HEK293T (cell line): ENCODE results near the gene HIVEP3.

ENCODE experiments used
- CTCF ChIA-PET: fragments of 350-600 bp; formaldehyde crosslinking; extraction: SDS; loops from one replicate; lab custom pipeline; 2021; ENCODE audit warnings: antibody characterized with exemption, inconsistent platforms; lab: Yijun Ruan, JAX
- POLR2A ChIA-PET: fragments of 350-600 bp; formaldehyde crosslinking; extraction: SDS; loops from one replicate; lab custom pipeline; 2020; ENCODE audit warnings: antibody characterized with exemption, inconsistent platforms; lab: Yijun Ruan, JAX
- DNase-seq: peaks from one replicate; pipeline ENCODE4 v3.0.0; 2012; ENCODE audit warnings: mixed read lengths; ENCODE audit errors: extremely low spot score
- ARNT ChIP-seq: fragments of 450-650 bp; IDR thresholded peaks from 2 replicates; pipeline ENCODE4 v1.6.1; 2017; ENCODE audit warnings: mild to moderate bottlenecking
- BHLHE40 ChIP-seq: fragments of 450-650 bp; IDR thresholded peaks from 2 replicates; pipeline ENCODE4 v1.6.1; 2016; ENCODE audit warnings: mild to moderate bottlenecking, moderate library complexity, borderline replicate concordance
- CTBP1 ChIP-seq: fragments of 450-650 bp; IDR thresholded peaks from 2 replicates; pipeline ENCODE4 v1.6.1; 2016; ENCODE audit warnings: borderline replicate concordance
- ELF4 ChIP-seq: fragments of 450-650 bp; IDR thresholded peaks from 2 replicates; pipeline ENCODE4 v1.6.1; 2017; ENCODE audit warnings: antibody characterized with exemption
- FOXA1 ChIP-seq: fragments of 450-650 bp; IDR thresholded peaks from 2 replicates; pipeline ENCODE4 v1.6.1; 2016; ENCODE audit warnings: mild to moderate bottlenecking
- FOXK2 ChIP-seq: fragments of 450-650 bp; IDR thresholded peaks from 2 replicates; pipeline ENCODE4 v1.6.1; 2016; ENCODE audit warnings: mild to moderate bottlenecking
- FOXM1 ChIP-seq: fragments of 450-650 bp; IDR thresholded peaks from 2 replicates; pipeline ENCODE4 v1.6.1; 2017; ENCODE audit warnings: mild to moderate bottlenecking, borderline replicate concordance
- HDGF ChIP-seq: fragments of 450-650 bp; IDR thresholded peaks from 2 replicates; pipeline ENCODE4 v1.6.1; 2017; ENCODE audit warnings: antibody characterized with exemption, borderline replicate concordance
- L3MBTL2 ChIP-seq: fragments of 450-650 bp; conservative IDR thresholded peaks from 2 replicates; pipeline ENCODE4 v1.6.1; 2016; ENCODE audit warnings: mild to moderate bottlenecking
- LEF1 ChIP-seq: fragments of 450-650 bp; IDR thresholded peaks from 2 replicates; pipeline ENCODE4 v1.6.1; 2017; ENCODE audit warnings: mild to moderate bottlenecking, borderline replicate concordance
- NFRKB ChIP-seq: fragments of 450-650 bp; IDR thresholded peaks from 2 replicates; pipeline ENCODE4 v1.6.1; 2016; ENCODE audit warnings: mild to moderate bottlenecking, moderate library complexity
- PKNOX1 ChIP-seq: fragments of 450-650 bp; IDR thresholded peaks from 2 replicates; pipeline ENCODE4 v1.6.1; 2016
- SP1 ChIP-seq: fragments of 450-650 bp; IDR thresholded peaks from 2 replicates; pipeline ENCODE4 v1.6.1; 2017
- SUZ12 ChIP-seq: fragments of 450-650 bp; IDR thresholded peaks from 2 replicates; pipeline ENCODE4 v1.6.1; 2016; ENCODE audit warnings: mild to moderate bottlenecking
- TARDBP ChIP-seq: fragments of 450-650 bp; IDR thresholded peaks from 2 replicates; pipeline ENCODE4 v1.6.1; 2016
- ZNF384 ChIP-seq: fragments of 450-650 bp; IDR thresholded peaks from 2 replicates; pipeline ENCODE4 v1.6.1; 2016

The HIVEP3 gene

GRCh38 chr1:41866285-41866684 lies 52.4 kb downstream of the HIVEP3 start:
- TF ChIP-seq ARNT (no peak), PKNOX1 (no peak), LEF1 (no peak), FOXA1 (no peak), SP1 (no peak), BHLHE40 (no peak), ZNF384 (no peak)
- CTCF ChIA-PET = no interaction called here
- no peak for DNase-seq
- POLR2A ChIA-PET = interaction anchor here (1.1 kb wide), 1 partner anchor 169 kb away, joined by 3 read pairs; no protein-coding TSS in a partner anchor

GRCh38 chr1:41864471-41865040 lies 54.2 kb downstream of the HIVEP3 start:
- no peak for TF ChIP-seq ELF4
- no peak for TF ChIP-seq LEF1
- TF ChIP-seq FOXM1 = no peak
- TF ChIP-seq ZNF384 = no peak
- no peak for TF ChIP-seq CTBP1
- no peak for TF ChIP-seq TARDBP
- no peak for TF ChIP-seq SUZ12
- no peak for TF ChIP-seq PKNOX1
- TF ChIP-seq BHLHE40 = no peak
- no peak for TF ChIP-seq NFRKB
- TF ChIP-seq FOXA1 = no peak
- TF ChIP-seq FOXK2 = no peak
- TF ChIP-seq SP1 = no peak
- TF ChIP-seq L3MBTL2 = no peak
- TF ChIP-seq HDGF = no peak
- TF ChIP-seq ARNT = no peak
- no peak for DNase-seq
- CTCF ChIA-PET = interaction anchor here (0.6 to 1.1 kb wide), 2 partner anchors 27 to 53 kb away, joined by 3 to 4 read pairs; no protein-coding TSS in a partner anchor
- POLR2A ChIA-PET = no interaction called here

GRCh38 chr1:41863718-41864117 lies 55.0 kb downstream of the HIVEP3 start:
- no peak for DNase-seq

GRCh38 chr1:41862384-41863221 lies 56.1 kb downstream of the HIVEP3 start:
- DNase-seq = no peak
- ChIA-PET CTCF (interaction anchor here (0.7 to 1.8 kb wide), 3 partner anchors 50 to 311 kb away, joined by 3 read pairs; no protein-coding TSS in a partner anchor), POLR2A (no interaction called here)
- TF ChIP-seq BHLHE40 (no peak), FOXM1 (no peak), L3MBTL2 (no peak), ZNF384 (no peak), SP1 (no peak), LEF1 (no peak), ELF4 (no peak), ARNT (no peak), HDGF (no peak), FOXK2 (no peak)

More at GRCh38 chr1:41863718-41864117, 55.0 kb downstream of the HIVEP3 start:
- CTCF ChIA-PET = interaction anchor here (1.8 kb wide), 1 partner anchor 51 kb away, joined by 3 read pairs; no protein-coding TSS in a partner anchor
- TF ChIP-seq NFRKB (no peak), TARDBP (no peak), BHLHE40 (no peak), CTBP1 (no peak), SP1 (no peak), FOXA1 (no peak), FOXK2 (no peak)
- POLR2A ChIA-PET = no interaction called here

- ChIA-PET CTCF (interaction anchor here (0.7 to 1.1 kb wide), 2 partner anchors 53 to 312 kb away, joined by 3 read pairs; no protein-coding TSS in a partner anchor), POLR2A (no interaction called here)
- TF ChIP-seq ARNT = no peak
- no peak for TF ChIP-seq SP1
- no peak for TF ChIP-seq PKNOX1
- TF ChIP-seq L3MBTL2 = no peak
- TF ChIP-seq ELF4 = no peak
- no peak for TF ChIP-seq HDGF
- no peak for TF ChIP-seq FOXA1
- TF ChIP-seq FOXM1 = no peak
- no peak for TF ChIP-seq SUZ12
- TF ChIP-seq TARDBP = no peak
- TF ChIP-seq ZNF384 = no peak
- DNase-seq = no peak
Measured at GRCh38 chr1:41861535-41862383, 57.0 kb downstream of the HIVEP3 start.
